H1 (cell line): Measurements from ENCODE around the gene NOP16. TPM values are rescaled to one million over a fixed set of nuclear protein-coding genes. Genes with fewer than 3 reads are reported as not detected.

ENCODE experiments used
- TBP ChIP-seq: IDR thresholded peaks from 2 replicates; pipeline ENCODE4 v1.6.1; 2011; ENCODE audit warnings: low read depth, low read length, improper control_type of control experiment
- TEAD4 ChIP-seq: IDR thresholded peaks from 2 replicates; pipeline ENCODE4 v1.6.1; 2012; ENCODE audit warnings: low read depth, low read length, inconsistent platforms, mixed read lengths
- polyA plus RNA-seq, 7 experiments: library from polyadenylated mRNA; depleted of rRNA in 3 of 7; stranded (reverse) in 5 of 7; unstranded in 2 of 7; fragments of >200 nt in 5 of 7; fragments of 200-250 nt in 2 of 7; gene quantifications; 1 replicate in 5 of 7; 2 replicates in 1 of 7; 4 replicates in 1 of 7; pipeline versions ENCODE4 v1.2.1 to v1.2.3, GENCODE V29; 2011 to 2013; ENCODE audit warnings: missing spikeins in 2 of 7, mixed read lengths in 2 of 7
- total RNA-seq: library from RNA; stranded (reverse); fragmentation: NEBNext Ultra II Directional; extraction: Animal tissue kit (Norgen Biotek cat#: 25700); gene quantifications from 2 replicates; pipeline ENCODE4 v1.2.1, GENCODE V29; 2021
- TF ChIP-seq, protein P1 (sequence below): IDR thresholded peaks from 2 replicates; pipeline ENCODE4 v1.6.1; 2012; ENCODE audit warnings: inconsistent platforms

NOP16 gene
- total and polyA plus RNA-seq, 2 of the 8 experiments (the other 6 are each of a cell fraction or from before 2014, with no cell fraction given), result 46.9 to 65.2 TPM

DNA sequence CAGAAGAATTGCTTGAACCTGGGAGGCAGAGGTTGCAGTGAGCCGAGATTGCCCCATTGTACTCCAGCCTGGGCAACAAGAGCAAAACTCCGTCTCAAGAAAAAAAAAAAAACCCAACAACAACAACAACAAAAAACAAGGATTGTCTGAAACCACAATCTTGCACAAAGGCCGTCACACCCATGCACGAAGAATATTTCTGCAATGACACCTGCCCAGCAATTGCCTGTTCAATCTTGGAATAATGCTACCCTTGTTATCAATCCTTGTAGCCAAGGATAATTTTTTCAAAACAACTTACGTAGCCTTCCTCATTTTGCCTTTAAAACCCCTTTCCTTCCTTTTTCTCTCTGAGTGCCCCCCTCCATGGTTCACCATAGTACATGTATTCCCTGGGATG lies 31.7 kb upstream of the NOP16 start (continued):
- TF ChIP-seq TEAD4 (no peak), TBP (no peak)
- TF ChIP-seq, protein P1, sequence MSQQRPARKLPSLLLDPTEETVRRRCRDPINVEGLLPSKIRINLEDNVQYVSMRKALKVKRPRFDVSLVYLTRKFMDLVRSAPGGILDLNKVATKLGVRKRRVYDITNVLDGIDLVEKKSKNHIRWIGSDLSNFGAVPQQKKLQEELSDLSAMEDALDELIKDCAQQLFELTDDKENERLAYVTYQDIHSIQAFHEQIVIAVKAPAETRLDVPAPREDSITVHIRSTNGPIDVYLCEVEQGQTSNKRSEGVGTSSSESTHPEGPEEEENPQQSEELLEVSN, result no peak
- TF ChIP-seq, all 59 proteins: peak for 0
